Suppressor macrophage (primary cell): ENCODE data around the gene ST3GAL2.

Source experiments
- DNase-seq, 4 experiments: peaks; one replicate each; pipeline ENCODE4 v3.0.0-alpha.2; 2020 to 2022

The ST3GAL2 gene

GRCh38 chr16:70437582-70438557, 1.0 kb downstream of the ST3GAL2 start:
- DNase-seq, result peak; percentile 60 to 76 (median 73)

DNA sequence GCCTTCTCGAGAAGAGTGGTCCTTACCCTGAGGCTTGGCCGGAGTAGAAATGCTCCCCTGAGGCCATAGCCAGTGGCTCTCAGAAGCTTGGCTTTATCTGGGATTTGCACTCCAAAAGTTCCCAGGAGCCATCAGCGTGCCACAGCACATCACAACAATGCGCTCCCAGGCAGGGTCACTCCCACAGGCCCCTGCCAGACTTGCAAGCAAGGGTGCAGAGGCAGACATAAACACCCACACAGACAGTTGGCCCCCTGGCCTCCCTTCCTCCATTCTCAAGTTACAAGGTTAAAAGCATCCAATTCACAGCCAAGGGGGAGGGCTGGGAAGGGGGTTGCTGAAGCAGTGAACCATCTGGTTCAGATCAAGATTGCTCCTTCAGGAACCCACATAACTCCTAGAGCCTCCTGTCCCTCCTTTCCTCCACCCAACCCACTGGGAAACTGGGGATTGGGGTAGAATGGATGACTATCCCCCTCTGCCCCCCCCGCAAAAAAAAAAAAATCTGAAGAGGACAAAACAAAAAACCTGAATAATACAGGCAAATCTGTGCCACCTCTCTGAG, 1.8 kb downstream of the ST3GAL2 start:
- no peak for DNase-seq

DNA sequence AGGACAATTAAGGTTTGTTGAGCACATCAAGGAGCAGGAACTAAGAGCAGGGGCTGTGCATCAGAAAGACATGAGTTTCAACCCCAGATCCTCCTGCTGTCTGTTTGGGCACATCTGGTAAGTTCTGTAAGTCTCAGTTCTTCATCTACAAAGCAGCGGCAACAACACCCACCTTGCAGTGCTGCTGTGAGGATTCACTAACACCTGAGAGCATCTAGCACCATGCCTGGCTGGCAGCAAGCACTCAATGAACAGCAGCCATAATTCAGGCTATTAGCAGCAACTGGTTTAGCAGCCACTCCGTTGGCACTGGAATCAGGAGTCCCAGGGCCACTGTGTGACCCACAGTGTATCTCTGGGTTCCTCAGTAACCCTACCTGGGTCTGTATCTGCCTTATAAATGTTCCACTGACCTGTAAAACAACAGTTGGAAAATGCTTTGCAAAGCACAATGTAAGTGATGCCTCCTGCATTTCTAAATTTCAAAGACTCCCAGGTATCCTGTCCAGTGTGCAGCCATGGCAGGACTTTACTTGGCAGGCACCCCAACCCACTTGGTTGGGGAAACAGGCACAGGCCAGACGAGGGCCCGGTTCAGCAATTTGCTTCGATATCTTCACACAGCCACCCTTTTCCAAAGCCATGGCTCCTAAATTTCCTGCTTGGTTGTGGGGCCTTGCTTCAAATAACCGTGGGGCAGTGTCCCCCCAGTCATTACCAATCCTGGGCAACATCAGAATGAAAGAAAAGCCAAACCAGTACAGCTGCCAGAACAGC, 4.2 kb downstream of the ST3GAL2 start:
- DNase-seq, result no peak

DNA sequence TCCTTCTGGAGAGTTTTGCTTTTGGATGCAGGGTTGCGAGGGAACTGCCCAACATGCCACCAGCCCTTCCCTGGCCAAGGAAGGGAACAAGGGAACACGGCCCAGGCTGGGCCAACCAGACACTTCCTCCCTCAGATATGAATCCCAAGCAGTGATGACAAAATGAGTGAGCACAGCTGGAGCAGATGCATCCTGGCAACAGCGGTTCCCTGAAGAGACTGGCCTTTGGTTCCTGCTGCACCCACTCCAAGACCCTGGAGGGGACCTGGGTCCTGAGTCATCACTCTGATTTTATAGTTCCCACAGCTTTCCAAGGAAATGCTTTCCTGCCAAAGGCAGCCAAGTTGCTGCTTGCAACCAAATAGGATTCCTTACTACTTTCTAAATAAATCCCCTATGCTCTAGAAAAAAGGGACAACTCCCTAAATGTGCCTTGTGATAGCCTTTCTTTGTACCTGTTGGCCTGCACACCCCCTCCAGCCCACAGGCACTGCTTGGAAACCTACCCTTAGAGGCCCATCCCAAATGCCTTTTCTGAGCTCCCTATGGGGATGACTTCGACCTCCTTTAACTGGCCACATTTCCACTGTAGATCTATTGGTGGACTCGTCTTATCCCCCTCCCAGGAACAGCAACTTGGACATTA, 5.3 kb downstream of the ST3GAL2 start:
- peak; percentile 65 to 79 (median 74) for DNase-seq

- peak; percentile 60 to 76 (median 73) for DNase-seq
These were observed 6.0 kb downstream of the ST3GAL2 start for GRCh38 chr16:70432723-70433457.

DNA sequence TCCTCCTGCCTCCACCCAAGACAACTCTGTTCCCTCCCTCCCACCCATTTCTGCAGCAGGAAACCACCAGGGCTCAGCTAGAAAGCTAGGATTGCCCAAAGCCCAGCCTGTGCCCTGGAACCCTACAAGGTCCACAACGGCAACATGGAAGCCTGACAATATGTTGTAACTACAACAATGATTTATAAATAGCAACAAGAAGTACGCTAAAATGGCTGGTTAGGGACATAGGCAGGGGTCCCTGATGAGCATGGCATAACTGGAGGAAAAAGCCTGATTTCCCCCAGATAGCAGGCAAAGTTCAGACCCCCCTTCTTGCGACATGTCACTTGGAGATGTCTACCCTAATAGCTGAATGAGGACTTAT, 6.6 kb downstream of the ST3GAL2 start:
- DNase-seq, result peak; percentile 60 to 79 (median 77)

GRCh38 chr16:70430667-70431536, 8.0 kb downstream of the ST3GAL2 start:
- peak; percentile 79 to 94 (median 91) for DNase-seq

DNA sequence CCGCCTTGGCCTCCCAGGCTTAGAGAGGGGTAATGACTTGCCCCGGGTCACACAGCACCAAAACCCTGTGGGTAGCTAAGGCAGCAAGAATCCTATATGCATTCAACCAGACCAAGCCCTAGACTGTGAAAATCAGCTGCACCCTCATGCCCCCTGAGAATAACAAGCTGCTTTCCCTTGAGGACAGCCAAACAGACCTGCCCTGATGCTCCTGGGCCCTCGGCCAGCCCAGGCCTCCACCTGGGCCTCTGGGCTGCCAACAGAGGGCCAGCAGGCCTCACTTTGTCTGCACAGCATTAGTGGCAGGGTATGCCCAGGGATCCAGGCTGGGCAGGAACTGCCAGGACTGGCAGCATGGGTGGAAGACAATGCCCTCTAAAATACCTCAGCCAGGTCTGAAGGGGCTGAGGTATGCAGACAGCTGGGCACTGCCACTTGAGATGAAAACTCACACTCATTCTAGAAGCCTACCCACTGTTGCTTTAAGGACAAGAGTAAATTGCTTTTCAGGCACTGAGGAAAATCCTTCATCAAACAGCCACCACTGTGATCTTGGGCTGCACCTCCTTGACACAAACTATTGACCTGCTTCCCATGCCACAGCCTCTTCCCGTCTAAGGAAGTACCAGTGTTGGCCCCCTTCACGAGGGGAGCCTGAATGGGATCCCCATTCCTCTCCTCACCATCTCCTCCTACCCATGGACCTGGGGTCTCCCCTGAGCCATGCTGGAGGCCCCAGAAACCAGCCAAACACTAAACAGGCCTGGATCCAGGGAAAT, 8.8 kb downstream of the ST3GAL2 start:
- no peak for DNase-seq

- peak; percentile 85 to 93 (median 90) for DNase-seq
These were observed 10.5 kb downstream of the ST3GAL2 start for GRCh38 chr16:70428178-70428998.

DNA sequence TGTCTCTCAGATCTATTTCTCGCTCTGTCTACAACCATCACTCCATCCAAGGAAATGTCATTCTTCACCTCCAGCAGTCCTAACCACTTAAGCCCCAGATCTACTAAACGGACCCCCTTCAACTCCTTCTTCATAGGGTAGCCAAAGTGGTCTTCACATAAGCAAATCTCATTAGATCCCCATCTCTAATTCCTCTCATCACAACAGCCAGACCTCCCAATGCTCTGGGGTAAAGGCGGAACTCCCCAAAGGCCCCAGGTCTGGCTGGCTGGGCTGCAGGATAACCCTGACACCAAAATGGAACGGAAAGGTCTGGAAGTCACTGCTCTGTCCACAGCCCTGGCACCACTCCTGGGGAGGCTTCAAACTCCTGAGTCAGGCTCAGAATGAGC, 11.1 kb downstream of the ST3GAL2 start:
- DNase-seq, result no peak

GRCh38 chr16:70422543-70422942, 16.4 kb downstream of the ST3GAL2 start:
- no peak for DNase-seq

- no peak for DNase-seq
These were observed 17.2 kb downstream of the ST3GAL2 start for GRCh38 chr16:70421473-70422311.

DNA sequence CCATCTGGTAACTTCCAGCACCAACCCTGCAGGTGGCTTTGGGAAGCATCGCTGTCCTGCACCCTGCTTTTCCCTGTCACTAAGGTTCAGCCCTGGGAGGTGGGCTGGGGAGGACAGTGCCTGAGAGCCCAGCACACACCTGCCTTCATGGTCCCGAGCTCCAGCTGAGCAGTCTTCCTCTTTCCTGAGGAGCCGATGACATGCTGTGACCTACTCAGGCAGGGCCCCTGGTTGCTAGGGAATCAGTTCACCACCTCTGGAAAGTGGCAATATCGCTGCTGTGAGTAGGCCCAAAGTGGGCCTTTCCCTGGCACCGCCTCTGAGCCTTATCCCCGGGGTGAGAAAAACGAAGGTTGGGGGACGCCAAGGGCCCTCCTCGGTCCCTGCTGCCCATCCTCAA, 17.9 kb downstream of the ST3GAL2 start:
- no peak for DNase-seq

DNA sequence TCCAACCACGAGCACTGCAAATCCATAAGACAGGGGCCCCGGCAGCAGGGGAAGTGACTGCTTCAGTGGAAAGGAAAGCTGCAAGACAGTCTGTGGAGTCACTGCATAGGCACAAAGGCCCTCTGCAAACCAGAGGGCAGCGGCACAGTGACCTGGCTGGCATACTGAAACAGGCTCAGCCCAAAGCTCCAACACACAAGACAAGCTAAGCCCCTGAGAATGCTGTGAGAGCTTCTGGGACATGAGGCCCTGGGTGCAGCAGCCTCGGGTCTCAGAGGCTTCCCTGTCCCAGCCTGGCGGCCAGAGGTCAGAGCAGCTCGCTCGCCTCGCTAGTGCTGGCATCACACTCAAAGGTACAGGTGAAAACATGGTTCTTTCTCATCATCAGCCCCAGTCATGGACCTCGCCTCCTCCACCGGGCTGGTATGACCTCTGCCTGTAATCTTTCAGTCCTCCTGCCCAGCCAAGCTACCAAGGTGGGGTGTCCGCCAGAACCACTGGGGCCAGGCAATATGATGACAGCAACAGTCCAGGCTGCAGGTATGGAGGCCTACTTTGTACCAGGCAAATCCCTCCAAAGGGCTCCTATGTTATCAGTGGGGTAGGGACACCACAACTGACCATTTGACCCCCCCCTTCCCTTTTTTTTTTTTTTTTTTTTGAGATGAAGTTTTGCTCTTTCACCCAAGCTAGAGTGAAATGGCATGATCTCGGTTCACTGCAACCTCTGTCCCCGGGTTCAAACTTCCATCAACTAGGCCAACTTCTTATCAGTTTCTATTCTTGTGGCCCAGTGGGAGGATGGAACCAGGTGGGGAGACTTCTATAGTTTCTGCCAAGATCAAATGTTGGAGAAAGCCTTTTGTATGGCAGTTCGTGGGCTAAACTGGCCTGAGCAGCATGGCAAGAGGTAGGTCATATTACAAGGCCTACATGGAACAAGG, 19.2 kb downstream of the ST3GAL2 start:
- peak in 3 of 4 experiments; percentile 21 to 42 (median 38) for DNase-seq

DNA sequence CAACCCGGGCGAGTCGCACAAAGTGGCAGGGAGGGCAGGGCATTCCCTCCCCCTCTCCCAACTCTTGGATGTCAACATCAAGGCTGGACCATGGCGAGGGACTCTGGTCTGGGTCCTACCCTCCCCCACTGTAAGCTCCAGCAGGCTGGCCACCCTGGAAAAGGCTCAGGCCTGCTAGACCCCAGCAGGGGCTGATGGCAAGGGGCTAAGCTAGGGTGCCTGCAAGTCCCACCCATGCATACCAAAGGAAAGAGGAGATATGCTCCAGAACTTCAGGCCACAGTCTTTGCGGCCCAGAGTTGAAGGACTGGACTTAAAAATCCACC, 19.9 kb downstream of the ST3GAL2 start:
- DNase-seq, result no peak

DNA sequence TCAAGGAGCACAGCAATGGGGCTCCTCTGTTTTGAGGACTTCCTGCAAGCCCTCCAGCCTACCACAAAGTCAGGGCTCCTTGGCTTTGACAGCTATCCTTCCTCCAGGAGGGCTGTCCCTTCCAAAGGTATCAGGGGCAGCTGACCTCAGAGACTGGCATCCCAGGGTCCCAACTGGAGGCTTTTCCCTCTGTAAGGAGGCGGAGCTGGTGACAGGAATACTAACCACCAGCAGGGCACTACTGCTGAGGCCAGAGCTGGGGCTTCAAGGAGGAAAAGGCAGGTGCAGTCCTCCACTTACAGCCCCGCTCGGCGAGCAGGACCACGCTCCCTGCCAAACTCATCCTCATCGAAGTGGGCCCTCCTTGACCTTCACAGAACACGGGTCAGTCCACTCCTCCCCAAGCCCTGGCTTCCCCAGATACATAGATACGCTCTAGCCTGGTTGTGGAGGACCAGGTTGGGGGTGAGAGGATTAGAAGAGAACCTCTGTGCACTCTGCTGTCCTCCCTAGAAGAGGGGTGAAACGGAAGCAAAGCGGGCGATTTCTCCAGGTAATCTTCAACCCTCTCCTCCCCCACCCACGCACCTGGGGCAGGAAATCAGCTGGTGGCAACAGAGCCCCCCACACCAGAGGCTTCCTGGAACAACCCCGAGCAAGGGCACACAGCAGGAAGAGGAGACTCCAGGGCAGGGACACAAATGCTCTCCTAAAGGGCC, 20.5 kb downstream of the ST3GAL2 start:
- DNase-seq, result no peak

- no peak for DNase-seq
These were observed 21.2 kb downstream of the ST3GAL2 start for GRCh38 chr16:70417661-70418060.
